ENCODE results near the gene ARL6IP6. TPM values are rescaled to one million over a fixed set of nuclear protein-coding genes. Genes with fewer than 3 reads are reported as not detected.
A peak's percentile ranks its signal among the peaks of the same experiment; 100 is the strongest.

Gene ARL6IP6
- total and polyA plus RNA-seq, 5 donors: 6.4 to 10.3 (median 7.5) TPM

GRCh38 chr2:152701198-152701597 lies 17.2 kb upstream of the ARL6IP6 start:
- 98% methylated on average over 7 of the region's 7 CpGs for WGBS

GRCh38 chr2:152706477-152707021 lies 11.9 kb upstream of the ARL6IP6 start:
- Histone ChIP-seq H3K9me3 (ENCODE audit: control insufficient read depth, low read length) (no peaks in the 10 kb centered on the region), H3K27ac (ENCODE audit: low read length) (no peak overlapping the region), H3K27me3 (ENCODE audit: control insufficient read depth, insufficient read depth) (no peaks in the 10 kb centered on the region), H3K4me1 (ENCODE audit: control insufficient read depth, insufficient read depth, low read length) (no peaks in the 10 kb centered on the region), H3K4me3 (ENCODE audit: low read length) (no peak overlapping the region)
- intact Hi-C loops (cut with DNase I): no loop called here
- WGBS: 98% methylated on average over 4 of the region's 4 CpGs
- no peak for DNase-seq
- no peak for ATAC-seq

More at GRCh38 chr2:152701198-152701597, 17.2 kb upstream of the ARL6IP6 start:
- Histone ChIP-seq H3K4me1 (ENCODE audit: control insufficient read depth, insufficient read depth, low read length) (no peaks in the 10 kb centered on the region), H3K27me3 (ENCODE audit: control insufficient read depth, insufficient read depth) (no peaks in the 10 kb centered on the region), H3K9me3 (ENCODE audit: control insufficient read depth, low read length) (no peaks in the 10 kb centered on the region), H3K4me3 (ENCODE audit: low read length) (no peak overlapping the region), H3K27ac (ENCODE audit: low read length) (no peak overlapping the region)
- intact Hi-C loops (cut with DNase I): no loop called here
- DNase-seq (no peak), ATAC-seq (no peak)

GRCh38 chr2:152708742-152709141 lies 9.7 kb upstream of the ARL6IP6 start:
- no peaks in the 10 kb centered on the region for H3K9me3 ChIP-seq (ENCODE audit: control insufficient read depth, low read length)
- no peak overlapping the region for H3K27ac ChIP-seq (ENCODE audit: low read length)
- no peak for DNase-seq
- intact Hi-C loops (cut with DNase I): no loop called here
- no peaks in the 10 kb centered on the region for H3K27me3 ChIP-seq (ENCODE audit: control insufficient read depth, insufficient read depth)
- no peaks in the 10 kb centered on the region for H3K4me1 ChIP-seq (ENCODE audit: control insufficient read depth, insufficient read depth, low read length)
- 98% methylated on average over 2 of the region's 2 CpGs for whole genome bisulfite sequencing
- H3K4me3 ChIP-seq (ENCODE audit: low read length): no peak overlapping the region
- ATAC-seq: no peak

- no peaks in the 10 kb centered on the region for H3K9me3 ChIP-seq (ENCODE audit: control insufficient read depth, low read length)
- DNase-seq (no peak), ATAC-seq (no peak)
- intact Hi-C loops (cut with DNase I): no loop called here
- no peak overlapping the region for H3K27ac ChIP-seq (ENCODE audit: low read length)
- H3K4me1 ChIP-seq (ENCODE audit: control insufficient read depth, insufficient read depth, low read length): no peaks in the 10 kb centered on the region
- no peak overlapping the region for H3K4me3 ChIP-seq (ENCODE audit: low read length)
- 67% methylated on average over 2 of the region's 2 CpGs for WGBS
- no peaks in the 10 kb centered on the region for H3K27me3 ChIP-seq (ENCODE audit: control insufficient read depth, insufficient read depth)
These were observed 7.7 kb upstream of the ARL6IP6 start for GRCh38 chr2:152710713-152711112.

GRCh38 chr2:152715112-152715511 lies 3.3 kb upstream of the ARL6IP6 start:
- no peak overlapping the region for H3K27ac ChIP-seq (ENCODE audit: low read length)
- WGBS: 86% methylated on average over 1 of the region's 1 CpG
- H3K4me1 ChIP-seq (ENCODE audit: control insufficient read depth, insufficient read depth, low read length): no peaks in the 10 kb centered on the region
- intact Hi-C loops (cut with DNase I): no loop called here
- DNase-seq (no peak), ATAC-seq (no peak)
- H3K9me3 ChIP-seq (ENCODE audit: control insufficient read depth, low read length): no peaks in the 10 kb centered on the region
- no peak overlapping the region for H3K4me3 ChIP-seq (ENCODE audit: low read length)
- no peaks in the 10 kb centered on the region for H3K27me3 ChIP-seq (ENCODE audit: control insufficient read depth, insufficient read depth)

- ATAC-seq (no peak), DNase-seq (no peak)
- intact Hi-C loops (cut with DNase I): no loop called here
- Histone ChIP-seq H3K4me1 (ENCODE audit: control insufficient read depth, insufficient read depth, low read length) (no peaks in the 10 kb centered on the region), H3K9me3 (ENCODE audit: control insufficient read depth, low read length) (no peaks in the 10 kb centered on the region), H3K4me3 (ENCODE audit: low read length) (peak overlapping the region; percentile 49), H3K27ac (ENCODE audit: low read length) (no peak overlapping the region), H3K27me3 (ENCODE audit: control insufficient read depth, insufficient read depth) (no peaks in the 10 kb centered on the region)
- 25% methylated on average over 8 of the region's 8 CpGs for WGBS
These were observed 2.5 kb upstream of the ARL6IP6 start for GRCh38 chr2:152715854-152716428.

- peak in 1 of 3 donors; percentile 45 for DNase-seq
- WGBS: under 1% methylated on average over 13 of the region's 13 CpGs
These were observed 1.6 kb upstream of the ARL6IP6 start for GRCh38 chr2:152716805-152717227.

GRCh38 chr2:152717228-152718075 lies 968 bp upstream of the ARL6IP6 start, which contains the start of gene PRPF40A:
PRPF40A (minus strand) TSS chr2:152717461; CDS start chr2:152717439, 22 bp downstream.
- no peaks in the 10 kb centered on the region for H3K9me3 ChIP-seq (ENCODE audit: control insufficient read depth, low read length)
- peak within 1 kb of the TSS; percentile 49 for H3K4me3 ChIP-seq (ENCODE audit: low read length)
- ATAC-seq (peak; percentile 96 to 97), DNase-seq (peak; percentile 99 to 100 (median 99))
- under 1% methylated on average over 71 of the region's 71 CpGs for WGBS
- H3K27ac ChIP-seq (ENCODE audit: low read length): peak within 1 kb of the TSS; percentile 91
- intact Hi-C loops (cut with DNase I): no loop called here
- no peaks in the 10 kb centered on the region for H3K27me3 ChIP-seq (ENCODE audit: control insufficient read depth, insufficient read depth)
- no peaks in the 10 kb centered on the region for H3K4me1 ChIP-seq (ENCODE audit: control insufficient read depth, insufficient read depth, low read length)

More at GRCh38 chr2:152716805-152717227, 1.6 kb upstream of the ARL6IP6 start:
- intact Hi-C loops (cut with DNase I): no loop called here
- Histone ChIP-seq H3K27ac (ENCODE audit: low read length) (peak overlapping the region; percentile 67), H3K9me3 (ENCODE audit: control insufficient read depth, low read length) (no peaks in the 10 kb centered on the region), H3K27me3 (ENCODE audit: control insufficient read depth, insufficient read depth) (no peaks in the 10 kb centered on the region), H3K4me1 (ENCODE audit: control insufficient read depth, insufficient read depth, low read length) (no peaks in the 10 kb centered on the region), H3K4me3 (ENCODE audit: low read length) (peak overlapping the region; percentile 49)
- no peak for ATAC-seq

- Histone ChIP-seq H3K27me3 (ENCODE audit: control insufficient read depth, insufficient read depth) (no peaks in the 10 kb centered on the region), H3K9me3 (ENCODE audit: control insufficient read depth, low read length) (no peaks in the 10 kb centered on the region), H3K4me1 (ENCODE audit: control insufficient read depth, insufficient read depth, low read length) (no peaks in the 10 kb centered on the region), H3K27ac (ENCODE audit: low read length) (peak overlapping the region; percentile 91), H3K4me3 (ENCODE audit: low read length) (peak overlapping the region; percentile 49)
- intact Hi-C loops (cut with DNase I): no loop called here
- ATAC-seq: peak in 1 of 2 donors; percentile 12
- 4% methylated on average over 23 of the region's 23 CpGs for WGBS
- DNase-seq: no peak
These were observed 657 bp downstream of the ARL6IP6 start for GRCh38 chr2:152718909-152719645.

GRCh38 chr2:152720794-152721193 lies 2.4 kb downstream of the ARL6IP6 start:
- Histone ChIP-seq H3K4me3 (ENCODE audit: low read length) (no peak overlapping the region), H3K27me3 (ENCODE audit: control insufficient read depth, insufficient read depth) (no peaks in the 10 kb centered on the region), H3K27ac (ENCODE audit: low read length) (no peak overlapping the region), H3K9me3 (ENCODE audit: control insufficient read depth, low read length) (no peaks in the 10 kb centered on the region), H3K4me1 (ENCODE audit: control insufficient read depth, insufficient read depth, low read length) (no peaks in the 10 kb centered on the region)
- DNase-seq (no peak), ATAC-seq (no peak)
- WGBS: 83% methylated on average over 2 of the region's 2 CpGs
- intact Hi-C loops (cut with DNase I): no loop called here

Data from right cardiac atrium (tissue), 5 donors.